K562 (cell line): Measurements from ENCODE around the gene SYNJ2.

ENCODE experiments used
- EZH2 ChIP-seq: IDR thresholded peaks from 2 replicates; pipeline ENCODE4 v1.6.1; 2012; ENCODE audit warnings: low read depth, mild to moderate bottlenecking, inconsistent platforms, low read length, borderline replicate concordance
- NRF1 ChIP-seq, 2 experiments: fragments of 450-650 bp; IDR thresholded peaks in 1 of 2; conservative IDR thresholded peaks in 1 of 2; 2 replicates each; pipeline ENCODE4 v1.6.1; 2014; ENCODE audit warnings: mild to moderate bottlenecking in 2 of 2
- POLR2A ChIP-seq: fragments of 450-650 bp; conservative IDR thresholded peaks from 2 replicates; pipeline ENCODE4 v1.6.1; 2016
- ZNF143 ChIP-seq: sonication (generic); formaldehyde crosslinking; IDR thresholded peaks from 2 replicates; pipeline ENCODE4 v1.9.0; 2022; ENCODE audit warnings: mild to moderate bottlenecking, missing genetic modification reagents
- TF ChIP-seq, protein P1 (sequence below): sonication (generic); formaldehyde crosslinking; IDR thresholded peaks from 2 replicates; pipeline ENCODE4 v1.8.1; 2023; ENCODE audit warnings: mild to moderate bottlenecking, missing genetic modification reagents, moderate library complexity
- TF ChIP-seq, protein P2 (sequence below): fragments of 450-650 bp; formaldehyde crosslinking; IDR thresholded peaks from 2 replicates; pipeline ENCODE4 v1.4.0; 2020; ENCODE audit warnings: mild to moderate bottlenecking, moderate library complexity

DNA sequence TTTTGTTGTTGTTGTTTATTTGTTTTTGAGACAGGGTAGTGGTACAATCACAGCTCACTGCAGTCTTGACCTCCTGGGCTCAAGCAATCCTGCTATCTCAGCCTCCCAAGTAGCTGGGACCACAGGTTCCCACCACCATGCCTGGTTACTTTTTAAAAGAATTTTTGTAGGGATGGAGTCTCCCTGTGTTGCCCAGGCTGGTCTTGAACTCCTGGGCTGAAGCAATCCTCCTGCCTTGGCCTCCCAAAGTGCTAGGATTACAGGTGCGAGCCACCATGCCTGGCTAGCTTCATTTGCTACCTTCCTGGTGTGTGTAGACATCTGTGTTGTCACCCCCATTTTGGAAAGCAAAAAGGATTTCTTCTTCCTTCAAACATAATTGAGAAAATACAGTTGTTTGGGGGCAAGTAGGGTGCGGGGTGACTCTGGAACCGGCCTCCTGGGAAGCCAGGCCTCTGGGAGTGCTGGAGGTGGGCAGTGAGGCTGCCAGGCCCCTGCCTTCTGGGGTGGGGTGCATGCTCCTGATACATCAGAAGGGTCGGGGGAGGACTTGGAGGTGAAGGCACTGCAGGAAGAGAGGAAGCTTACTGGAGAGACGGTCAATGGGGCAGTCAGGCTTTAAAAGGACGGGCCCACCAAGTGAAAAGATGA, 28.4 kb downstream of the SYNJ2 start:
- no peak for TF ChIP-seq ZNF143 (CRISPR knock-in tag)
- TF ChIP-seq, protein P1, sequence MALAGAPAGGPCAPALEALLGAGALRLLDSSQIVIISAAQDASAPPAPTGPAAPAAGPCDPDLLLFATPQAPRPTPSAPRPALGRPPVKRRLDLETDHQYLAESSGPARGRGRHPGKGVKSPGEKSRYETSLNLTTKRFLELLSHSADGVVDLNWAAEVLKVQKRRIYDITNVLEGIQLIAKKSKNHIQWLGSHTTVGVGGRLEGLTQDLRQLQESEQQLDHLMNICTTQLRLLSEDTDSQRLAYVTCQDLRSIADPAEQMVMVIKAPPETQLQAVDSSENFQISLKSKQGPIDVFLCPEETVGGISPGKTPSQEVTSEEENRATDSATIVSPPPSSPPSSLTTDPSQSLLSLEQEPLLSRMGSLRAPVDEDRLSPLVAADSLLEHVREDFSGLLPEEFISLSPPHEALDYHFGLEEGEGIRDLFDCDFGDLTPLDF (CRISPR knock-in tag): no peak
- no peak for TF ChIP-seq EZH2
- TF ChIP-seq, protein P2, sequence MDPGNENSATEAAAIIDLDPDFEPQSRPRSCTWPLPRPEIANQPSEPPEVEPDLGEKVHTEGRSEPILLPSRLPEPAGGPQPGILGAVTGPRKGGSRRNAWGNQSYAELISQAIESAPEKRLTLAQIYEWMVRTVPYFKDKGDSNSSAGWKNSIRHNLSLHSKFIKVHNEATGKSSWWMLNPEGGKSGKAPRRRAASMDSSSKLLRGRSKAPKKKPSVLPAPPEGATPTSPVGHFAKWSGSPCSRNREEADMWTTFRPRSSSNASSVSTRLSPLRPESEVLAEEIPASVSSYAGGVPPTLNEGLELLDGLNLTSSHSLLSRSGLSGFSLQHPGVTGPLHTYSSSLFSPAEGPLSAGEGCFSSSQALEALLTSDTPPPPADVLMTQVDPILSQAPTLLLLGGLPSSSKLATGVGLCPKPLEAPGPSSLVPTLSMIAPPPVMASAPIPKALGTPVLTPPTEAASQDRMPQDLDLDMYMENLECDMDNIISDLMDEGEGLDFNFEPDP (CRISPR knock-in tag): no peak
- no peak for TF ChIP-seq POLR2A
- TF ChIP-seq NRF1 (conservative IDR thresholded peaks at IDR 0.05 in 1 of 2, IDR thresholded peaks at IDR 0.05 in 1 of 2): no peak
